GM10266 (cell line): ENCODE data around the gene TOPAZ1.

Source experiments
- DNase-seq: peaks from one replicate; pipeline ENCODE4 v3.0.0; 2012; ENCODE audit errors: extremely low spot score
- TF ChIP-seq, protein P1 (sequence below): IDR thresholded peaks from 2 replicates; pipeline ENCODE4 v1.5.1; 2012; ENCODE audit warnings: mild to moderate bottlenecking, low read depth; ENCODE audit not compliant: control insufficient read depth, insufficient read depth; ENCODE audit errors: missing control alignments

The TOPAZ1 gene

DNA sequence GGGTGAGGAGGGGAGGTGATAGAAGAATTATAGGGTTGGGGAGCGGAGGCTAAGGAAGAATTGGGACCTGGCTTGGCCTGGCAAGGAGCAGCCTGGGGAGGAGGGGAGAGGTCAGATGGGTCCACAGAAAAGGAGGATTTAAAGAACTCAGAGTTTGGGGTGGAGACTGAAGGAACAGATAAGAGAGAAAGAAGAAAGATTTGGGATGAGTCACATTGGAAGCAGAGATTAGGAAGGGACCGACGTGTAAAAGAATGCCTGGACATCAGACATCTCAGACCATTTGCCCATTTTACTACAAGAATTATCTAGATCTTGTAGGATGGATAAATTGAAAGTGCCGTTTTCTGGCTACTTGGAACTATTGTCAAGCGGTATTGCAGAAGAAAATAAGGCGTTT is 107.3 kb downstream of the TOPAZ1 start:
- TF ChIP-seq, protein P1, sequence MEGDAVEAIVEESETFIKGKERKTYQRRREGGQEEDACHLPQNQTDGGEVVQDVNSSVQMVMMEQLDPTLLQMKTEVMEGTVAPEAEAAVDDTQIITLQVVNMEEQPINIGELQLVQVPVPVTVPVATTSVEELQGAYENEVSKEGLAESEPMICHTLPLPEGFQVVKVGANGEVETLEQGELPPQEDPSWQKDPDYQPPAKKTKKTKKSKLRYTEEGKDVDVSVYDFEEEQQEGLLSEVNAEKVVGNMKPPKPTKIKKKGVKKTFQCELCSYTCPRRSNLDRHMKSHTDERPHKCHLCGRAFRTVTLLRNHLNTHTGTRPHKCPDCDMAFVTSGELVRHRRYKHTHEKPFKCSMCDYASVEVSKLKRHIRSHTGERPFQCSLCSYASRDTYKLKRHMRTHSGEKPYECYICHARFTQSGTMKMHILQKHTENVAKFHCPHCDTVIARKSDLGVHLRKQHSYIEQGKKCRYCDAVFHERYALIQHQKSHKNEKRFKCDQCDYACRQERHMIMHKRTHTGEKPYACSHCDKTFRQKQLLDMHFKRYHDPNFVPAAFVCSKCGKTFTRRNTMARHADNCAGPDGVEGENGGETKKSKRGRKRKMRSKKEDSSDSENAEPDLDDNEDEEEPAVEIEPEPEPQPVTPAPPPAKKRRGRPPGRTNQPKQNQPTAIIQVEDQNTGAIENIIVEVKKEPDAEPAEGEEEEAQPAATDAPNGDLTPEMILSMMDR = no peak
- DNase-seq = no peak

GRCh38 chr3:44353355-44353924 is 111.8 kb downstream of the TOPAZ1 start:
- no peak for DNase-seq
- TF ChIP-seq, protein P1 = no peak

DNA sequence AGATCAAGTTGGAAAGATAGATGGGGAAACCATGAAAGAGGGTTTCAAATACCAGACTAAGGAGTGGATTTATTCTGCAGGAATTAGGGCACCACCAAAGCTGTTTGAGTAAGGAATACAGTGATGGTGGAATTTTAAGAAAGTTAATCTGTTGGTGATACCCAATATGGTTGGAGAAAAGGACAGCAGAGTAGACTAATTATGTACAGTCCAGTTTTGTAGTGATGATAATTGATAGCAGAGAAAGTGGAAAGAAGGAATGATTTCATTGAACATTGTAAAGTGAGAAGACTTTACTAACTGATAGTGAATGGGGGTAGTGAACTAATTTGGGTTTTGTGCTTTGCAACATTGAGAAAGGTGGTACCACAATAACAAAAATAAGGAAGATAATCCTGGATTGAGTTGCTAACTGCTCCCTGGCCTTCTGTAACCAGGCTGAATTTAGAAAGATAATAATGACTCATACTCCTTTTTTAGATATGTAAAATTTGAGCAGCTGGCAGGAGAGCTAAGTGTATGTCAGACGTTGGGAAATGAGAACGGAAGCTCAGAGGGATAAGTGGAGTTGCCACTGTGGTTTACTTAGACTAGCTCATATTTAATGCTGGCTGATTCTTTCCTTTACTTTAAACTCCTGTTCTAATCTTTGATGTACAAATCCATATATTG is 113.8 kb downstream of the TOPAZ1 start:
- no peak for DNase-seq
- TF ChIP-seq, protein P1 = no peak

GRCh38 chr3:44359146-44359751 is 117.6 kb downstream of the TOPAZ1 start:
- DNase-seq = no peak
- TF ChIP-seq, protein P1 = no peak

GRCh38 chr3:44363591-44363990 is 121.9 kb downstream of the TOPAZ1 start:
- no peak for DNase-seq
- TF ChIP-seq, protein P1 = no peak

DNA sequence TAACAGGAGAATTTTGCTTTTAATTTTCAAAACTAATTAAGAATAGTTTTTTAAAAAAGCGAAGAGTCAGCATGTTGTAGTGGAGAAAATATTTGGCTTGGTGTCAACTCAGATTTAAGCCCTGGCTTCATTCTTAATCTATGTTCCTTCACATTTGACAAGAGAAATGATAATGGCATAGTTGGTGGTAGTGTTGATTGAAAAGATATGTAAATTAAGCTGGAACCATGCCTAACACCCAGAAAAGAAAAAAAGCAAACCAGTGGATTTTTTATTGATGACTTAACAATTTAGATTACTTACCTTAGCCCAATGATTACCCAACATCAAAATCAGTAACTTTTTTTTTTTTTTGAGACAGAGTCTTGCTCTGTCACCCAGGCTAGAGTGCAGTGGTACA is 124.3 kb downstream of the TOPAZ1 start:
- DNase-seq = no peak
- TF ChIP-seq, protein P1 = no peak

- no peak for DNase-seq
These were observed 133.8 kb downstream of the TOPAZ1 start for GRCh38 chr3:44375450-44375849.

More at GRCh38 chr3:44375450-44375849, 133.8 kb downstream of the TOPAZ1 start:
- TF ChIP-seq, protein P1 = no peak
